Liver (tissue), 9 donors: Measurements from ENCODE around the gene MCL1. TPM values are rescaled to one million over a fixed set of nuclear protein-coding genes. Genes with fewer than 3 reads are reported as not detected.
"Not testable (repeated sequence)": the region's sequence is repeated elsewhere in the genome, so short reads cannot be mapped to it uniquely, and the experiment has no call there.

Experiments used
- DNase-seq: peaks from one replicate; pipeline ENCODE4 v3.0.0-alpha.2; 2017; ENCODE audit warnings: low spot score
- H3K27ac ChIP-seq, 2 donors: one replicate each; pipeline ENCODE4 v1.7.0; 2013; ENCODE audit warnings: inconsistent platforms in 2 of 2, low read length in 2 of 2, control low read depth in 1 of 2, low read depth in 1 of 2, mild to moderate bottlenecking in 1 of 2
- H3K27me3 ChIP-seq, 4 donors: one replicate each; pipeline versions ENCODE4 v1.6.1 to v1.7.0; 2013; ENCODE audit warnings: low read length in 3 of 4, inconsistent platforms in 1 of 4, mild to moderate bottlenecking in 1 of 4, moderate library complexity in 1 of 4; ENCODE audit not compliant: control insufficient read depth in 4 of 4, insufficient read depth in 4 of 4
- H3K36me3 ChIP-seq, 4 donors: one replicate each; pipeline versions ENCODE4 v1.6.1 to v1.7.0; 2013; ENCODE audit warnings: low read length in 3 of 4, mild to moderate bottlenecking in 3 of 4, low read depth in 1 of 4, moderate library complexity in 1 of 4; ENCODE audit not compliant: control insufficient read depth in 4 of 4, insufficient read depth in 3 of 4
- H3K4me1 ChIP-seq, 4 donors: one replicate each; pipeline versions ENCODE4 v1.6.1 to v1.7.0; 2013; ENCODE audit warnings: low read length in 3 of 4, mild to moderate bottlenecking in 3 of 4, moderate library complexity in 1 of 4; ENCODE audit not compliant: control insufficient read depth in 4 of 4, insufficient read depth in 4 of 4
- H3K4me3 ChIP-seq, 3 donors: one replicate each; pipeline versions ENCODE4 v1.6.1 to v1.7.0; 2013; ENCODE audit warnings: low read length in 3 of 3, control low read depth in 1 of 3, low read depth in 1 of 3, mild to moderate bottlenecking in 1 of 3
- H3K9ac ChIP-seq, 2 donors: one replicate each; pipeline ENCODE4 v1.7.0; 2013; ENCODE audit warnings: low read length in 2 of 2, mild to moderate bottlenecking in 2 of 2, moderate library complexity in 2 of 2, control low read depth in 1 of 2, low read depth in 1 of 2
- H3K9me3 ChIP-seq, 4 donors: one replicate each; pipeline versions ENCODE4 v1.6.1 to v1.7.0; 2013; ENCODE audit warnings: low read length in 3 of 4; ENCODE audit not compliant: control insufficient read depth in 4 of 4
- ATF3 ChIP-seq: IDR thresholded peaks from 2 replicates; pipeline ENCODE4 v1.6.1; 2016; ENCODE audit warnings: antibody characterized with exemption
- FOXA1 ChIP-seq: IDR thresholded peaks from 2 replicates; pipeline ENCODE4 v1.6.1; 2016; ENCODE audit warnings: antibody characterized with exemption
- FOXA2 ChIP-seq: IDR thresholded peaks from 2 replicates; pipeline ENCODE4 v1.6.1; 2016; ENCODE audit warnings: antibody characterized with exemption
- GABPA ChIP-seq, 2 donors: IDR thresholded peaks in 1 of 2; conservative IDR thresholded peaks in 1 of 2; 2 replicates each; pipeline ENCODE4 v1.6.1; 2016; ENCODE audit warnings: antibody characterized with exemption in 2 of 2, mild to moderate bottlenecking in 1 of 2, moderate library complexity in 1 of 2
- HNF4A ChIP-seq, 2 donors: conservative IDR thresholded peaks; 2 replicates each; pipeline ENCODE4 v1.6.1; 2016; ENCODE audit warnings: antibody characterized with exemption in 2 of 2, mild to moderate bottlenecking in 2 of 2
- HNF4G ChIP-seq: IDR thresholded peaks from 2 replicates; pipeline ENCODE4 v1.6.1; 2016; ENCODE audit warnings: antibody characterized with exemption
- RAD21 ChIP-seq, 2 donors: IDR thresholded peaks; 2 replicates each; pipeline ENCODE4 v1.6.1; 2016; ENCODE audit warnings: antibody characterized with exemption in 2 of 2, mild to moderate bottlenecking in 2 of 2
- RXRA ChIP-seq, 2 donors: IDR thresholded peaks; 2 replicates each; pipeline ENCODE4 v1.6.1; 2017 to 2018; ENCODE audit warnings: antibody characterized with exemption in 2 of 2, mild to moderate bottlenecking in 1 of 2
- YY1 ChIP-seq: IDR thresholded peaks from 2 replicates; pipeline ENCODE4 v1.6.1; 2016; ENCODE audit warnings: antibody characterized with exemption, mild to moderate bottlenecking
- WGBS: extraction: QIAGEN DNeasy Blood & Tissue Kit; methylation state at CpG from one replicate; pipeline ENCODE4 v1.1.7; 2013; 5-methylcytosine and 5-hydroxymethylcytosine counted together
- polyA plus RNA-seq, 2 donors: library from polyadenylated mRNA; stranded (reverse) in 1 of 2; unstranded in 1 of 2; fragments of 200-250 nt in 1 of 2; fragments of >200 nt in 1 of 2; fragmentation: Nextera tagmentation in 1 of 2; extraction: Ambion mirVana in 1 of 2; gene quantifications; one replicate each; pipeline versions ENCODE4 v1.2.1 to v1.2.3, GENCODE V29; 2013 to 2015
- total RNA-seq, 2 donors: library from RNA; depleted of rRNA; stranded (reverse); fragments of >200 nt; gene quantifications; one replicate each; pipeline ENCODE4 v1.2.3, GENCODE V29; 2014
- TF ChIP-seq, protein P1 (sequence below): IDR thresholded peaks from 2 replicates; pipeline ENCODE4 v1.6.1; 2016; ENCODE audit warnings: antibody characterized with exemption
- TF ChIP-seq, protein P2 (sequence below): IDR thresholded peaks from 2 replicates; pipeline ENCODE4 v1.6.1; 2016; ENCODE audit warnings: antibody characterized with exemption, mild to moderate bottlenecking
- donor health status: healthy.
- donor health status: healthy.
- donor health status: healthy.
- donor health status: healthy.
- donor health status: healthy.

MCL1 gene
- total and polyA plus RNA-seq, 4 donors: 23.4 to 181 (median 80.0) TPM

DNA sequence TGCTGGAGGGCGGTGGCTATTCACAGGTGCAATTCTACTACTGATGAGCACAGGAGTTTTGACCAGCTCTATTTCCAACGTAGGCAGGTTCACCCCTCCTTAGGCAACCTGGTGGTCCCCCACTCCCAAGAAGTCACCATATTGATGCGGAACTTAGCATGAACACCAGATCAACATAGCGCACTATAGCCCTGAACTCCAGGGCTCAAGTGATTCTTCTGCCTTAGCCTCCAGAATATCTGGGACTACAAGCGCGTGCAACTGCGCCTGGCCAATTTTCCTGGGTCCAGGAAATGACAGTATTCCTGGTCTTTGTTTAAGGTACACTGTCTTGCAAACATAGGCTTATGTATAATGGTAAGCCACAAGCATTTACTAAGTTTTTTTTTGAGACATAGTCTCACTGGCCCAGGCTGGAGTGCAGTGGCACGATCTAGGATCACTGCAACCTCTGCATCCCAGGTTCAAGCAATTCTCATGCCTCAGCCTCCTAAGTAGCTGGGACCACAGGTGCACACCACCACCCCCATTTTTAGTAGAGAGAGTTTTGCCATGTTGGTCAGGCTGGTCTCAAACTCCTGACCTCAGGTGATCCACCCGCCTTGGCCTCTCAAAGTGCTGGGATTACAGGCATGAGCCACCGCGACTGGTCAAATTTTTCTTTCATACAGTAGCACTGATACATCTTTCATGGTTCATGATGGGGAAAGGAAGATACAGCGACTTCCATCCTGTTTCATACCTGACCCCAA, 12.6 kb downstream of the MCL1 start:
- 84% methylated on average over 12 of the region's 12 CpGs for WGBS
- TF ChIP-seq YY1: no peak
- TF ChIP-seq, protein P1, sequence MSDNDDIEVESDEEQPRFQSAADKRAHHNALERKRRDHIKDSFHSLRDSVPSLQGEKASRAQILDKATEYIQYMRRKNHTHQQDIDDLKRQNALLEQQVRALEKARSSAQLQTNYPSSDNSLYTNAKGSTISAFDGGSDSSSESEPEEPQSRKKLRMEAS: no peak
- TF ChIP-seq HNF4A (conservative IDR thresholded peaks at IDR 0.05): no peak
- no peak for TF ChIP-seq HNF4G
- TF ChIP-seq RAD21 (IDR thresholded peaks at IDR 0.05): no peak
- TF ChIP-seq ATF3: no peak
- no peak for TF ChIP-seq FOXA2
- TF ChIP-seq RXRA (IDR thresholded peaks at IDR 0.05): no peak
- TF ChIP-seq FOXA1: no peak
- Histone ChIP-seq H3K36me3 (peaks cover 0 to 4% (median 1%) of the 10 kb centered on the region in 4 donors), H3K27ac (peak overlapping the region; percentile 87 to 89), H3K27me3 (no peaks in the 10 kb centered on the region), H3K9me3 (no peaks in the 10 kb centered on the region), H3K4me1 (peaks cover 23 to 79% (median 68%) of the 10 kb centered on the region in 4 donors), H3K4me3 (no peak overlapping the region), H3K9ac (no peak overlapping the region)
- no peak for DNase-seq

GRCh38 chr1:150565240-150565991, 14.0 kb downstream of the MCL1 start:
- not testable (repeated sequence) for H3K4me3 ChIP-seq, H3K27me3 ChIP-seq, DNase-seq, H3K9me3 ChIP-seq, H3K9ac ChIP-seq, H3K36me3 ChIP-seq
- Histone ChIP-seq H3K27ac (peak overlapping the region; percentile 89 to 100), H3K4me1 (peaks cover 23 to 80% (median 65%) of the 10 kb centered on the region in 4 donors)
- 89% methylated on average over 14 of the region's 14 CpGs for WGBS

DNA sequence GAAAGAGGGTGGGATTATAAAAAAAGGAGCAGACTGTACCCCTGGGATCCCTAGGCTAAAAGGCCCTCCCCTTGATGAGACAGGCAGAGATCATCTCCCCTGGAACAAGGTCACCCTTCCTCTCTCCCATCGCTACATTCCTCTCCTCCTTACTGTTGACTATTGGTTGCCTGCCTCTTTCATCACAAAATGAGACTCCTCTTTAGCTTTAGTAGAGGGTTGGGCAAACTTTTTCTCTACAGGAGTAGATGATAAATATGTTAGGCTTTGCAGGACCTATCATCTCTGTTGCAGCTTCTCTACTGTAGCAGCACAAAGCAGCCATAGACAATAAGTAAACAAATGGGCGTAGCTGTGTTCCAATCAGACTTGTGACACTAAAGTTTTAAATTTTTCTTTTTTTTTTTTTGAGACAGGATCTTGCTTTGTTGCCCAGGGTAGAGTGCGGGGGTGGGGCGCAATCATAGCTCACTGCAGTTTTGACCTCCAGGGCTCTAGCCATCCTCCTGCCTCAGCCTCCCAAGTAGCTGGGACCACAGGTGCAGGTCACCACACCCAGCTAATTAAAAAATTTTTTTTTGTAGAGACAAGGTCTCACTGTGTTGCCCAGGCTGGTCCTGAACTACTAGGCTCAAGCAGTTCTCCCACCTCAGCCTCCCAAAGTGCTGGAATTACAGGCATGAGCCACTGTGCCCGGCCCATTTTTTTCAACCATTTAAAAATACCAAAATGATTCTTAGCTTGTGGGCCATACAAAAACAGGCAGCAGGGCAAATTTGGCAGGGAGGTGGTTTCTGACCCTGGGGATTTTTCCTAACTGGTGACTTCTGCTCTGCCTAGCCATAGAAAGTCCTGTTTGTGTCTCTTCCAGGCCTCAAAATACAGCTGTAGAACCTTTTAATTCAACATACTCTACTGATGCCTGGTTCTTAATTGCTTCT, 15.1 kb downstream of the MCL1 start:
- 74% methylated on average over 5 of the region's 5 CpGs for WGBS
- Histone ChIP-seq H3K4me3 (no peak overlapping the region), H3K9me3 (no peaks in the 10 kb centered on the region), H3K27ac (peak overlapping the region; percentile 93 to 100), H3K9ac (peak overlapping the region in 1 of 2 donors; percentile 48), H3K27me3 (no peaks in the 10 kb centered on the region), H3K36me3 (no peaks in the 10 kb centered on the region), H3K4me1 (peaks cover 20 to 82% (median 68%) of the 10 kb centered on the region in 4 donors)
- no peak for TF ChIP-seq GABPA (IDR thresholded peaks at IDR 0.05 in 1 of 2, conservative IDR thresholded peaks at IDR 0.05 in 1 of 2)
- TF ChIP-seq, protein P2, sequence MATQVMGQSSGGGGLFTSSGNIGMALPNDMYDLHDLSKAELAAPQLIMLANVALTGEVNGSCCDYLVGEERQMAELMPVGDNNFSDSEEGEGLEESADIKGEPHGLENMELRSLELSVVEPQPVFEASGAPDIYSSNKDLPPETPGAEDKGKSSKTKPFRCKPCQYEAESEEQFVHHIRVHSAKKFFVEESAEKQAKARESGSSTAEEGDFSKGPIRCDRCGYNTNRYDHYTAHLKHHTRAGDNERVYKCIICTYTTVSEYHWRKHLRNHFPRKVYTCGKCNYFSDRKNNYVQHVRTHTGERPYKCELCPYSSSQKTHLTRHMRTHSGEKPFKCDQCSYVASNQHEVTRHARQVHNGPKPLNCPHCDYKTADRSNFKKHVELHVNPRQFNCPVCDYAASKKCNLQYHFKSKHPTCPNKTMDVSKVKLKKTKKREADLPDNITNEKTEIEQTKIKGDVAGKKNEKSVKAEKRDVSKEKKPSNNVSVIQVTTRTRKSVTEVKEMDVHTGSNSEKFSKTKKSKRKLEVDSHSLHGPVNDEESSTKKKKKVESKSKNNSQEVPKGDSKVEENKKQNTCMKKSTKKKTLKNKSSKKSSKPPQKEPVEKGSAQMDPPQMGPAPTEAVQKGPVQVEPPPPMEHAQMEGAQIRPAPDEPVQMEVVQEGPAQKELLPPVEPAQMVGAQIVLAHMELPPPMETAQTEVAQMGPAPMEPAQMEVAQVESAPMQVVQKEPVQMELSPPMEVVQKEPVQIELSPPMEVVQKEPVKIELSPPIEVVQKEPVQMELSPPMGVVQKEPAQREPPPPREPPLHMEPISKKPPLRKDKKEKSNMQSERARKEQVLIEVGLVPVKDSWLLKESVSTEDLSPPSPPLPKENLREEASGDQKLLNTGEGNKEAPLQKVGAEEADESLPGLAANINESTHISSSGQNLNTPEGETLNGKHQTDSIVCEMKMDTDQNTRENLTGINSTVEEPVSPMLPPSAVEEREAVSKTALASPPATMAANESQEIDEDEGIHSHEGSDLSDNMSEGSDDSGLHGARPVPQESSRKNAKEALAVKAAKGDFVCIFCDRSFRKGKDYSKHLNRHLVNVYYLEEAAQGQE: no peak
- DNase-seq: no peak
